Activated naive CD4-positive, alpha-beta T cell (primary cell): ENCODE results near the gene CFAP410.
"Not testable (repeated sequence)": the region's sequence is repeated elsewhere in the genome, so short reads cannot be mapped to it uniquely, and the experiment has no call there.

ENCODE experiments used
- DNase-seq, 4 experiments: peaks; one replicate each; lab custom pipeline; 2025; lab: John Stamatoyannopoulos, UW

The CFAP410 gene

DNA sequence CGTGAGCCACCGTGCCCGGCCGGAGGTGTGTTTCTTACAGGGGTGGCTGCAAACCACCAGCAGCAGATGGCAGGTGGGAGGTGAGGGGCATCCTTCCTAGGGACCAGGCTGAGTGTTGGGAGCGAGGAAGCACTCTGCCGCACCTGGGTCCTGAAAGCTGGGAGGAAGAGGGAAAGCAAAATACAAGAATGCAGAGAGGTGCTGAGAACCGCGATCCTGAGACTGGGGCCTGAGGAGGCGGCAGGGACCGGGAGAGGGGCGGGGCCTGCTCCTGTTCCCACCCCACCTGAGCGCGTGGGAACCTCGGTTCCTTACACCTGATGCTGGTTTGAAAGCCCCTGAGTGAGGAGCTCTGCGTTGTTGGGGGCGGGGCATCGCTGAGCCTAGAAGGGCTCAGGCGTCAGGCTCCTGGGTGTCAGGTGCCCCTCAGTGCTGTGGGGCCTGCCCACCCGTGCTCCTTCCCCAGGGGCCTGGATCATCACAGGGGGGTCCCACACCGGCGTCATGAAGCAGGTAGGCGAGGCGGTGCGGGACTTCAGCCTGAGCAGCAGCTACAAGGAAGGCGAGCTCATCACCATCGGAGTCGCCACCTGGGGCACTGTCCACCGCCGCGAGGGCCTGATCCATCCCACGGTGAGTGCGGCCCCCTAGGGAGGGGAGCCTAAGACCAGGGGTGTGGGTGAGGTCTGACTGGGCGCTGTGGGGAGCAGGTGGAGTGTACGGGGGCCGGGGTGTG is 29.7 kb upstream of the CFAP410 start:
- no peak for DNase-seq

DNA sequence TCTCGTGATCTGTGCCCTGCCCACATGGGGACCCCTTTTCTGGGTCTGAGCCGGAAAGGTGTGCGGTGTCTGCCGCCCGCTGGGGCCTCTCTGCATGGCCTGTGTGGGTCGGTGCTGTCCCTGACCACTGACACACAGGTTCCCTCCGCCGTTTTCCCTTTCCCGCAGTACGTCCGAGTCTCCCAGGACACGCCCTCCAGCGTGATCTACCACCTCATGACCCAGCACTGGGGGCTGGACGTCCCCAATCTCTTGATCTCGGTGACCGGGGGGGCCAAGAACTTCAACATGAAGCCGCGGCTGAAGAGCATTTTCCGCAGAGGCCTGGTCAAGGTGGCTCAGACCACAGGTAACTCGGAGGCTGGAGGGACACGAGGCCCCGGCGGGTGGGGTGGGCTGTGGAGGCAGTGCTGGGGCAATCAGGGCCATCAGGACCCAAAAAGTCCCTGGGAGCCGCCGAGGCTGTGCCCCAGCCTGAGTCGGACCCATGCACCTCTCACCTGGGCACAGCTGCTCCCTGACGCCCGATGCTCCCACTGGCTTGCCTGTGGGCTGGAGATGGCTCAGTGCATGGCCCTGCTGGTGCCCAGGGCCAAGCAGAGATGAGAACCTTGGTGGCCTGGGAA is 27.5 kb upstream of the CFAP410 start:
- no peak for DNase-seq

DNA sequence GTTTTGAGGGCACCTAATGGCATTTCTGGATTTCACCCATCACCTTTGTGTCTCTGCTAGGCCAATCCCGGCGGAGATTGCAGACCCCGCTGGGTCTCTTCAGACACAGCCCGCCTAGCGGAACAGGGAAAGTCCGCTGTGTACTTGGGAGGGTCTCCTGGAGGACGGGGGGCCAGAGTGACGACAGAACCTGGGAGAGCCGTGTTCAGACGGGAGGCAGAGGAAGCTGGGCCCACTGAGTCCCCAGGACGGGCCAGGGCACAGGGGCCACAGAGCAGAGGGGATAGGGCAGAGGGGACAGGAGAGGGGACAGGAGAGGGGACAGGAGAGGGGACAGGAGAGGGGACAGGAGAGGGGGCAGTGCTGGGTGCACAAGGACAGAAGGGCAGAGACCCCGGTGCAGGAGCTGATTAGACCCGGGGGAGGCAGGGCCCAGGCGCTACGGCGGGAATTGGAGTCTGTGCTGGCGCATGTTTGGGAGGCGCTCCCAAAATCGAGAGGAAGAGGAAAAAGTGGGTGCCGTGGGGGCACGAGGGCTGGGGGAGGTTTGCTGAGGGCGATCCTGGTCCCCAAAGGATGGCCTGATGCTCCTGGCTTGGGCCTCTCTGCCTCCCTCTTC is 26.9 kb upstream of the CFAP410 start:
- no peak for DNase-seq

DNA sequence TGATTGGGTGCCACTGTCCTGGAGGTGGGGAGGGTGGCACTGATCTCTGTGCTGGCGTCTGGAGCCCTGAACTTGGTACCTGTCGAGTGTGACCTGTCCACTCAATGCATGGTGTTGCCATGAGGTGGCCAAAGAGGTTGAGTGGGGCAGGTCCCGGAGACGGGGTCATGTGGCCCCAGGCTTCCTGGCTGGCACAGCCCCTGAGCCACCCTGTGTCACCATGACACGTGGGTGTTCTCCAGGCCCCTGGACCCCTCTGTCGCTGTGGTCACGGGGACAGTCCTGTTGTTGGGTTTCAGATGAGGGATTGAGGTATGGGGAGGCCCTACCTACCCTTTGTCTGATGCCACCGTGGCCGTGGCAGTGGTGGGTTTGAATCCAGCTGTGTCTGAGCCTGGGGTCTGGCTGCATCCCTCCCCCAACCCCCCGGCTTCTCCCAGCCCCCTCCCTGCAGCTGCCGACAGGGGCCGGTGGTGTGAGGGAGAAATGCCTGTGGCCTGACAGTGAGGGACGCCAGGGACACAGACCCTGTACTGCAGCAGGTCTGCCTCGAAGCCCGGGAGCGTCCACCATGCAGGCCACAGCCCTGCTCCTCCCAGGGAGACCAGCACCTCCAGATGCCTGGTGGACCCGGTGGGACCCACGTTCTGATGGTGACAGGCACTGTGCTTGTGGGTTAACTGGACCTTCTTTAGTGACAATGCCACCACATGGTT is 26.2 kb upstream of the CFAP410 start:
- no peak for DNase-seq

DNA sequence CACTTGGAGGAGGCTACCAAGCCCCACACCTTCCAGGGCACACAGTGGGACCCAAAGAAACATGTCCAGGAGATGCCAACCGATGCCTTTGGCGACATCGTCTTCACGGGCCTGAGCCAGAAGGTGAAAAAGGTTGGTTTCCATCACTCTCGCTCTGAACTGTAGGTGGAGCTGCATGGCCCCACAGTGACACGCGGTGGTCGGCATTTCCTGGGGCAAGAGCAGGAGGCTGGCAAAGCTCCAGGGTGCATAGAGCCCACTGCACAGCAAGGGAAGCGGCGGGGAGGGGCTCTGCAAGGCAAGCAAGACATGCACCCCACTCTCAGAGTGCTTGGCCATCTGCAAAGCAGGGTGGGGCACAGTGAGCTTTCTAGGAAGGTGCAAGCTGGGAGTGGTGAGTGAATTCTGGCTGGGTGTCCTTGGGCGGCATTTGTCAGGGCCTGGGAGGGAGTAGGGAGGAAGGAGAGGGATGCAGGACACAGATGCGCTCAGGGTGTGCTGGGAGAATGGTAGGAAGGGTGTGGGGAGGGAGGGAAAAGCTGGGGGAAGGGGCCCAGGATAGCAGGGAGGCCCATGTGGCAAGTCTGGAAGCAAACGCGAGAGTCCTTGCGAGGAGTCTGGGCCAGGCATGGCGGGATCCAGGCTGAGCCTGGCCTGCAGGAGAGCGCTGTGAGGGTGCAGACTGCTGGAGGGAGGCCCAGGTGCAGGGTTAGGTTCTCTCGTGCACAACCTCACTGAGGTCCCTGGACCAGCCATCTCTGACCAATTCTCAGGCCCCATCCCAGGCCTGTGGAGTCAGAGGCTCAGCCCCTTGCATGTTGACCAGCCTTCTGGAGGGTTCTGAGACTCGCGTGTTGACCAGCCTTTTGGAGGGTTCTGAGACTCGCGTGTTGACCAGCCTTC is 25.2 kb upstream of the CFAP410 start:
- no peak for DNase-seq

DNA sequence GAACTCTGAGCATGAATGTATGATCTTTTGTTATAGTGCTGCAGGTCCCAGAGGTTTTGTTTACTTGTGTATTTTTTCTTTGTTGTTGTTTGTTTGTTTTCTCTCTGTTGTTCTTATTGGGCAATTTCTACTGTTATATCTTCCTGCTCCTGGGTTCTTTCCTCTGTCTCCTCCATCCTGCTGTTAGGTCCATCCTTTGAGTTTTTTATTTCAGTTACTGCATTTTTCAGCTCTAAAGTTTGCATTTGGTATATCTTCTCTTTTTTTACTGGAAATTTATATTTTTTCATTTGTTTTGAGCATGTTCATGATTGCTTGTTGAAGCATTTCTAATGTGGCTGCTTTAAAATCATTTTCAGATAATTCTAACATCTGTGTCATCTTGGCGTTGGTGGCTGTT is 24.1 kb upstream of the CFAP410 start:
- no peak for DNase-seq

DNA sequence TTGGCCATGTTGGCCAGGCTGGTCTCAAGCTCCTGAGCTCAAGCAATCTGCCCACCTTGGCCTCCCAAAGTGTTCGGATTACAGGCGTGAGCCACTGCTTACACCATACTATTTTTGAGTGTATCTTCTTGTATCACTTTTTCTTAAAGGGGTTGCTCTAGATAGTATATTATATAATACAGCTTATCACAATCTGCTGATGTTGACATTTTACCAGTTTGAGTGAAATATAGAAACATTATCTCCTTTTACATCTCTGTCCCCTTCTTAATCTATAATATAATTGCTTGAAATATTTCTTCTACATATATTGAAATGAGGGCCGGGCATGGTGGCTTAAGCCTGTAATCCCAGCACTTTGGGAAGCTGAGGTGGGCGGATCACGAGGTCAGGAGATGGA is 22.7 kb upstream of the CFAP410 start:
- DNase-seq: not testable (repeated sequence)

DNA sequence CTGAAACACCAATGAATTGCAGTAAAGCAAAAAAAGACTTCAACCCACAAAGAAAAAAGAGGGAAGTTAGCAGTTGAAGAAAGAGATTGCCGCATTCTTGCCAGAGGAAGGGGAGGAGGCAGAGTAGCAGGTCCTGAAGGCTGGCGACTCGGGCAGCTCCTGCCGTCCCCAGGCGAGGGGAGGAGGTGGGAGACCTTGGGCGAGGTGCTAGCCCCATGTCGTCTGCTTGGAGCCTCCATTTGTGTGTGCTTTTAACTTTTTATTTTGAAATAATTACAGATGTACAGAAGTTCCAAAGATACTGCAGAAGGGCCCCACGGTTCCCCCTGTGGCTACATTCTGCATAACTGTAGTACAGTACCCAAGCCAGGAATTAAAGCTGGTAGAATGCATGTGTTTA is 21.0 kb upstream of the CFAP410 start:
- DNase-seq: no peak

DNA sequence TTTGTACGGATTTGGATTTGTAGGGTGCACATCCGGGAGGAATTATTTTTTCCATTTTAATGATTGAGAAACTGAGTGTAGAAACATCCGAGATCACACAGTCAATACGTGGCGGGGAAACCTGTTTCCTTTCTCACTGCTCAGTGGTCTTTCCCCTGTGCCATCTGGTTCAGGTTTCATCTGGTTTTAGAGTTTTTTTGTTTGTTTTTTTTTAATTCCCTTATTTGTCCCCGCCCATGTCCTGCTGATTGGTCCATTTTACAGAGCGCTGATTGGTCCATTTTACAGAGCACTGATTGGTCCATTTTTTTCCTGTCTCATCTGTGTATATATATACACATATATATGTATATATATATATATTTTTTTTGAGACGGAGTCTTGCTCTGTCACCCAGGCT is 20.2 kb upstream of the CFAP410 start:
- no peak for DNase-seq

DNA sequence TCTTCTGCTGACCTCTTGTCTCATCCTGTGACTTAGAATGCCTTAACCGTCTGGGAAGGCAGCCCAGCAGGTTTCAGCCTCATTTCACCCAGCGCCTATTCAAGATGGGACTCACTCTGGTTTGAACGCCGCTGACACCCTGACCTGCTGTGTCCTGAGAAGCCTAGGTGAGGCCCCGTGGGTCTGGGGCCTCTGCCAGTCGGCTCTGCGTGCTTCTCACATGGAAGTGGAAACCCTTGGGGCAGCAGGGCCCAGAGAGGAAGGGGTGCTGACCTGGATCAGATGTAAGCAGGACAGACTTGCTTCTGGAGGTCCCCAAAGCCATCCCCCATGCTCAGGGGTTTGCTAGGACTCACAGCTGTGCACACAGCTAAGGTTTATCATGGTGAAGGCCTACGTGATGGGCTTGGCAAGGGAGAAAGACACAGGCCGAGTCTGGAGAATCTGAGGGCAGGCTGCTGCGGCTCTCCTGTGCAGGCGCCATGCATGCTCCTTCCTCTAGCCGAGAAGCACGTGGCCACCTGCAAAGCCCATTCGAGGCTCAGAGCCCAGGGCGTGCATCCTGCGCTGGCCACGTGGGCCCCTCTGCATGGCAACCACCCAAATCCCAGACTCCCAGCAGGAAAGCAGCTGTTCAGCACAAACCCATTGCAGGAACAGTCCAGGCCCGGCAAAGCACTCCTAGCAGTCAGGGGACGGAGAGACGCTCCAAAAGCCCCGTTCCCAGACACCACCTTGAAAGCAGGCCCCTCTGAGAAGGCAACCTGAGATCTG is 18.1 kb upstream of the CFAP410 start:
- DNase-seq: no peak

DNA sequence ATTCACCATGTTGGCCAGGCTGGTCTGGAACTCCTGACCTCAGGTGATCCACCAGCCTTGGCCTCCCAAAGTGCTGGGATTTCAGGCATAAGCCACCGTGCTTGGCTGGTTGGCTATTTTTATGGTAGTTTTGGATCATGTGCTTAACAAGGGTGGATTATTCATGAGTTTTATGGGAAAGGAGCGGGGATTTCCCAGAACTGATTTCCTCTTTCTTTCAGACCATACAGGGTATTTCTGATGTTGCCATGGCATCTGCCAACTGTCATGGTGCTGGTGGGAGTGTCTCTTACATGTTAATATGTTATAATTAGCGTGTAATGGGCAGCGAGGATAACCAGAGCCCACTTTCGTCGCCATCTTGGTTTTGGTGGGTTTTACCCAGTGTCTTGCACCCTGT is 17.4 kb upstream of the CFAP410 start:
- DNase-seq: no peak

DNA sequence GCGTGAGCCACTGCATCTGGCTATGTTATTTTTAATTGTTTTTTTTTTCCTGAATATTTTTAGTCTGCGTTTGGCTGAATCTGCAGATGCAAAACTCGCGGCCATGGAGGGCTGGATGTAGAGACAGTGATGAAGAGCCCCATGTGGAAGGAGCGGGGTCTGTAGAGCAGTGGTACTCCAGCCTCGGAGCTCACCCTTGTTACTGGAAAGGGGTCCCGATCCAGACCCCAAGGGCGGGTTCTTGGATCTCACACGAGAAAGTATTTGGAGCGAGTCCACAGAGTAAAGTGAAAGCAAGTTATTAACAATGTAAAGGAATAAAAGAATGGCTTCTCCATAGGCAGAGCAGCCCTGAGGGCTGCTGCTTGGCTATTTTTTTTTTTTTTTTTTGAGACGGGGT is 17.0 kb upstream of the CFAP410 start:
- no peak for DNase-seq

DNA sequence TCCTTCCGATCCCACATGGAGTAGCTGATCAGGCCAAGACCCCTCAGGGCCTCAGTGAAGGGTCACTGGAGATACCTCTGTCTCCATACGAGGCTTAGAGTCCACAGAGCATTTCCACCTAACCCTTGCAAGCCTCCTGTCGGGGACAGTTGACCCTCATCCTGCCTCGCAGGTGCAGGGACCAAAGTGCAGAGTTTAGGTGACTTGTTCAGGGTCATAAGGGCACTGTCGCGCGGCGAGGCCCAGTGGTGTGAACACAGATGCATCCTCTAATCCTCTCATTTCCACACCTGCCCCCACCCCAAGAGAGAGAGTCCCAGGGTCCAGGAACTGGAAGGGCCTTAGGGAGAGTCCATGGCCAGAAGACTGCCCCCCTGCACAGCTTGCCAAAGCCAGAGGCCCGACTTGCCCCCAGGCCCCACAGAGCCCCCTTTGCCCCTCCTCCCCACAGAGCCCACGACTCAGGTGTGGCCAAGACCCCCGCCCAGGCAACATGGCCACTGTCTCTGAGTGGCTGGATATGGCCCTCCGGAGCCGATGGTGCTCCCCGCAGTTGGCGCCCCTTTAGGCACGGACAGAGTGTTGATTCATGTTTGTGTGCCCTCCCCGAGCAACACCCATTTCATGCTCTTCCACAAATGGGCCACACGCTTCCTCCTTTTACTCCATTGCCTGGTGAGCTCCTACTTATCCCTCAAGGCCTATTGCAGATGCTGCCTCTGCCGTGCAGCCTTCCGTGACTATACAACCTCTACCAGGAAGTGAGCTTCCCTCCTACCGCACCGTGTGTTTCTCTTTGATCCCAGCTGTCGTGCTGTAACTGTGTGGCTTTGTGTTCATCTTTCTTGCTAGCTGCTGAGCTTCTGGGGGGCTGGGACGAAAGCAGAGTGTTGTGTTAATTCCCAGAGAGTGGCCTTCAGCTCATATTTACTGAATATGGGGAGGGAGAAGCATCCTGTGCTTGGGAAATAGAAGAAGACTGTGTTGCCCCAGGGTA is 15.9 kb upstream of the CFAP410 start:
- no peak for DNase-seq

DNA sequence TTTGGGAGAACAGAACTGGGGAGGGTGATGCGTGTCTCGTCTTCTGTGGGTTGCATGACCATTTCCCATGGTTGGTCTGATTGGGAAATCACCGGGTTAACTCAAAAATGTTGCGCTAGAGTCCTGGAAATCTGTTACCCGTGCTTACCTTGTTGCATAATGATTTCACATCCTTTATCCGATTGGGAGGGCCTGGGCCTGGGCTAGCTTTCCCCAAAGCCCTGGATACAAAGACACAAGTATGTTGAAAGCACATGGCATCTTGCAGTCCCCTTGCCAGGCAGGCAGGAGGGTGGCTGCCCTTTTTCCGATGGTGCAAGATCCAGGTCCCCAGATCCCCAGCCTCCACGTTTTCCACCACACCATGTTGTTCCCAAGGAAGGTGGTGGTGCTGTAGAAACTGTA is 14.8 kb upstream of the CFAP410 start:
- DNase-seq: no peak

DNA sequence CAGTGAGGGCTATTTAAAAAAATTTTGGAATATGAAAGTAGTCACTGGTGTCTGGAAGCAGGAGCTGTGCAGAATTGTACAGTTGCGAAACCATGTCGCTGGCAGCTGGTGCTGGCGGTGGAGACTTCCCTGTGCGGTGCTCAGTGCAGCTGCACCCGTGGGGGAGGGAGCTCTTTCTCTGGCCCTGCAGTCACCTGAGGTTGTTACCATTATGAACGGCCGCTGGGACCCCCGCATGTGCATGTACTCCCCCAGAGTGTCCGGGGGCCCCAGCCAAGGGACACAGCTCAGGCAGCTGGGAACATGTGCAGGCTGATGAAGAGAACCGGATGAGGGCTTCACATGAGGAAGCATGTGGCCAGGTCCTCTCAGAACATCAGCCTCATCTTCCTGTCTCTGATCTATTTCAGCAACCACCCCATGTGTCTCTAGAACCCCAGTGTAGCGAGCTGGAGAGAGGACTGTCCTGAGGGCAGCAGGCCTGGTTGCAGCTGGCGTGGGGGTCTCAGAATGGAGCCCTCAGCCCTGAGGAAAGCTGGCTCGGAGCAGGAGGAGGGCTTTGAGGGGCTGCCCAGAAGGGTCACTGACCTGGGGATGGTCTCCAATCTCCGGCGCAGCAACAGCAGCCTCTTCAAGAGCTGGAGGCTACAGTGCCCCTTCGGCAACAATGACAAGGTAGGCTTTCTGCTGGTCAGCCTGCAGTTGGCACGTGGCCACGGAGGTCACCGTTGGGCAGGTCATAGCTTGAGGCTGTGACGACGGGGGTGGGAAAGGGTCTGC is 14.2 kb upstream of the CFAP410 start, which contains the start of gene TRPM2:
TRPM2 (plus strand) TSS at position 431 of the 780 bp plus-strand sequence; CDS start at position 511, 80 bp downstream.
- DNase-seq: no peak

DNA sequence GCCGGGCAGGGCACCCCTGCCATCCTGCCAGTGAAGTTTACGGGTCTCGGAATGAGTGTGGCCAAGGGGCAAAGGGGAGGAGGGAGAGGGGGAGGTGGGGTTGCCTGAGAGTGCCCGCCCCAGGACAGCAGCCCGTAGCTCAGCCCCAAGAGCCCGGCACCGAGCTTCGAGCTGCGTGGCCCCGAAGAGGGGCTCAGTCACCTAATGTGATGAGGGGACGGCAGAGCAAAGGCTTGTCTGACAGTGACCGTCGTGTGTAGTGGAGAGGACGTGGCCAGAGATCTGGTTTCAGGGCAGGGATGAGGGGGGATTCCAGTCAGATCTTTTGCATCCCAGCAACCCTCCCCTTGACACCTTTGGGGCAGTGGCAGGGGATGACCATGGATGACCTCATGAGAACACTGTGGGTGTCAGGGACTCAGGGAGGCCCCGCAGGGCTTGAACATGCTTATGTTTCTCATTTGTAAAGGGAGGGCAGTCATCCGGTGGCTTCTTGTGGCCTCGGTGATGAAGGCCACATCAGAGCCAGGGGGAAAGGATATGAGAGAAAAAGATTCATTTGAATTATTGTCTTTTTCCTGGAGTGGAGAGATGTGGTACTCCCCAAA is 13.2 kb upstream of the CFAP410 start:
- DNase-seq: no peak

DNA sequence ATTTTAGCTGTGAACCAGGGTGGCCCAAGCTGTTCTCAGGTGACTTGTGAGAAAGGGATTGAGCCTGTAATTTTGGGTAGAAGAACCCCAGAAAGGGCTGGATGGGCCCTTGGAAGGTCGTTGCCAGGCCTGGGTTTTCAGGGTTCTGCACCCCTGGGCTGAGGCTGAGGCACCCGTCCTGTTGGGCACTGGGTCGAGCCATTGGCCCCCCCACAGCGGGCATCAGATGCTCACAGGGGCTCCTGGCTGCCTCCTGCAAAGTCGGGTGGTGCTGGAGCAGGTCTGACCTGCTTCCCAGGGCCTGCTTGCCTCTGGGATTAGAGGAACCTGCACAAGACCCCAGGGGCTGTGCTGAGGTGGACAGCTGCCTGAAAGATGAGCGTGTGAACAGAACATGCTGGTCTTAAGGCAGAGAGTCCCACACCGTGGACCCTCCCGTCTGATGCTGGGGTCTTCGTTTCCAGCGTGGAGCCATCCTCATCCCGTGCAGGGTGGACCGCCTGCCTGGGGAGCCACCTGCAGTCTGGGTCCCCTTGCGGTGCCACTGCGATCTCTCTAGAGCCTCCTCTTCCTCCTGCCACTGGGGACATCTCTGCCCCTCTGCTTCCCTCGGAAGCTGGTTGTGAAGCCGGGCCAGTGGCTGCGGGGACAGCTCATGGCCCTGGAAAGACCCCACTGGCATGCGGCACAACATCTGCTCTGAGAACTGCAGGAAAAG is 12.5 kb upstream of the CFAP410 start:
- no peak for DNase-seq
